Measurements from ENCODE around the gene SLC22A1. TPM values are rescaled to one million over a fixed set of nuclear protein-coding genes. Genes with fewer than 3 reads are reported as not detected.
"Not testable (repeated sequence)": the region's sequence is repeated elsewhere in the genome, so short reads cannot be mapped to it uniquely, and the experiment has no call there.

SLC22A1 gene
- total RNA-seq, 2 experiments from 2014 or later, result 0.31 to 1.1 TPM

GRCh38 chr6:160162030-160162566 is 40.5 kb downstream of the SLC22A1 start:
- Mint-ChIP-seq H3K4me3 (no peak overlapping the region), H3K9me3 (no peaks in the 10 kb centered on the region), H3K27me3 (no peaks in the 10 kb centered on the region), H3K36me3 (ENCODE audit: low read depth) (no peaks in the 10 kb centered on the region), H3K27ac (no peak overlapping the region), H3K4me1 (ENCODE audit: low read depth) (no peaks in the 10 kb centered on the region)
- DNase-seq, result no peak
- TF ChIP-seq, protein P1, sequence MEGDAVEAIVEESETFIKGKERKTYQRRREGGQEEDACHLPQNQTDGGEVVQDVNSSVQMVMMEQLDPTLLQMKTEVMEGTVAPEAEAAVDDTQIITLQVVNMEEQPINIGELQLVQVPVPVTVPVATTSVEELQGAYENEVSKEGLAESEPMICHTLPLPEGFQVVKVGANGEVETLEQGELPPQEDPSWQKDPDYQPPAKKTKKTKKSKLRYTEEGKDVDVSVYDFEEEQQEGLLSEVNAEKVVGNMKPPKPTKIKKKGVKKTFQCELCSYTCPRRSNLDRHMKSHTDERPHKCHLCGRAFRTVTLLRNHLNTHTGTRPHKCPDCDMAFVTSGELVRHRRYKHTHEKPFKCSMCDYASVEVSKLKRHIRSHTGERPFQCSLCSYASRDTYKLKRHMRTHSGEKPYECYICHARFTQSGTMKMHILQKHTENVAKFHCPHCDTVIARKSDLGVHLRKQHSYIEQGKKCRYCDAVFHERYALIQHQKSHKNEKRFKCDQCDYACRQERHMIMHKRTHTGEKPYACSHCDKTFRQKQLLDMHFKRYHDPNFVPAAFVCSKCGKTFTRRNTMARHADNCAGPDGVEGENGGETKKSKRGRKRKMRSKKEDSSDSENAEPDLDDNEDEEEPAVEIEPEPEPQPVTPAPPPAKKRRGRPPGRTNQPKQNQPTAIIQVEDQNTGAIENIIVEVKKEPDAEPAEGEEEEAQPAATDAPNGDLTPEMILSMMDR (IDR thresholded peaks at IDR 0.05), result no peak
- intact Hi-C loops (cut with micrococcal nuclease), result no loop called here
- no peak for ATAC-seq
- ChIA-PET POLR2A (no interaction called here), CTCF (interaction anchor here (1.3 kb wide), 1 partner anchor 293 kb away, joined by 3 read pairs; no protein-coding TSS in a partner anchor)

DNA sequence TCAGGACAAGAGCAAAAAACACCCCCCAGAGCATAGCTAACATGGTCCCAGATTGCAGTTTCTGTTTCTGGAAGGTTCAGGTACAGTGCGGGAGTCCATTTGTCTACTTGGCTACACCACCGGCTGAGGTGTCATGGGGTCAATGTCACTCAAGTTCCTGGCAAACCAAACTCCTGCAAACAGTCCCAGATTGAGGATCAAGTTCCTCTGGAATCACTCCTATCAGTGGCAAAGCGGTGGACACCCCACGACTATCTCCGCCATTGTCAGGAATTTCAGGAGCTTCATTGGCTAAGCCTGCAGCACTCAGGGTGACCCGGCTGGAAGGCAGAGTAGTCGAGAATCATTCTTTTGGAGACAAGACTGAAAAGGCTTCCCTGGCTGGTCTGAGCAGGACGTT is 41.8 kb downstream of the SLC22A1 start:
- POLR2A ChIA-PET, result no interaction called here
- Mint-ChIP-seq H3K9me3 (no peaks in the 10 kb centered on the region), H3K4me1 (ENCODE audit: low read depth) (no peaks in the 10 kb centered on the region), H3K4me3 (no peak overlapping the region), H3K36me3 (ENCODE audit: low read depth) (no peaks in the 10 kb centered on the region), H3K27ac (no peak overlapping the region), H3K27me3 (no peaks in the 10 kb centered on the region)
- TF ChIP-seq, protein P1 (IDR thresholded peaks at IDR 0.05), result no peak
- intact Hi-C loops (cut with micrococcal nuclease), result no loop called here
- CTCF ChIA-PET, result no interaction called here
- ATAC-seq, result no peak
- no peak for DNase-seq

DNA sequence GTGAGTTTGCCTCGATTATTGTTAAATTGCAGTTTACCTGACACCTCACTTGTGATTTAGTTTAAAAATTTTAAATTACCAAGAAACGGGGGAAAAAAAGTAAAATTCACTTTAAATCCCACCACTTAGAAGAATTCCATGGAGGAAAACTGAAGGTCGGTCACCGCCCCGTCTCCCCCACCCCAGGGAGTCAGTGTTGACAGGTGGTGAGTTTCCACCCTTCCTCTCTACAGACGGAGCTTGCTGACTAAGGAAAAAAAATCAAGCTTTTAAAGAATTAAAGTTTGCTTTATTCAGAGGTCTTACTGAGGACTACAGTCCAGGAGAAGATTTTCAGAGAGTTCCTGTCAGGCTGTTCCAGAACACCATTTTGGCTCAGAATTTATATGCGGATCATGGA is 42.3 kb downstream of the SLC22A1 start:
- intact Hi-C loops (cut with micrococcal nuclease), result no loop called here
- TF ChIP-seq, protein P1 (IDR thresholded peaks at IDR 0.05), result no peak
- CTCF ChIA-PET, result no interaction called here

DNA sequence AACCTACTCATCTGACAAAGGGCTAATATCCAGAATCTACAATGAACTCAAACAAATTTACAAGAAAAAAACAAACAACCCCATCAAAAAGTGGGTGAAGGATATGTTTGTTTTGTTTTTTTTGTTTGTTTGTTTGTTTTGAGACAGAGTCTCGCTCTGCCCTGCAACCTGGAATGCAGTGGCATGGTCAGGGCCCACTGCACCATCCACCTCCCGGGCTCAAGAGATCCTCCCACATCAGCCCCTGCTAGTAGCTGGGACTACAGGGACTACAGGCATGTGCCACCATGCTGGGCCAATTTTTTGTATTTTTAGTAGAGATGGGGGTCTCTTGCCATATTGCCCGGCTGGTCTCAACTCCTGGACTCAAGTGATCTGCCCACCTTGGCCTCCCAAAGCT is 44.3 kb downstream of the SLC22A1 start:
- DNase-seq; CTCF ChIA-PET; H3K27me3 Mint-ChIP-seq; H3K4me1 Mint-ChIP-seq (ENCODE audit: low read depth); H3K9me3 Mint-ChIP-seq; H3K27ac Mint-ChIP-seq; H3K4me3 Mint-ChIP-seq; ATAC-seq; H3K36me3 Mint-ChIP-seq (ENCODE audit: low read depth); POLR2A ChIA-PET; intact Hi-C loops (cut with micrococcal nuclease): not testable (repeated sequence)

More for the DNA sequence above, 42.3 kb downstream of the SLC22A1 start:
- Mint-ChIP-seq H3K4me3 (no peak overlapping the region), H3K4me1 (ENCODE audit: low read depth) (no peaks in the 10 kb centered on the region), H3K9me3 (no peaks in the 10 kb centered on the region), H3K27me3 (no peaks in the 10 kb centered on the region), H3K36me3 (ENCODE audit: low read depth) (no peaks in the 10 kb centered on the region), H3K27ac (no peak overlapping the region)
- POLR2A ChIA-PET, result no interaction called here
- ATAC-seq (no peak), DNase-seq (no peak)

DNA sequence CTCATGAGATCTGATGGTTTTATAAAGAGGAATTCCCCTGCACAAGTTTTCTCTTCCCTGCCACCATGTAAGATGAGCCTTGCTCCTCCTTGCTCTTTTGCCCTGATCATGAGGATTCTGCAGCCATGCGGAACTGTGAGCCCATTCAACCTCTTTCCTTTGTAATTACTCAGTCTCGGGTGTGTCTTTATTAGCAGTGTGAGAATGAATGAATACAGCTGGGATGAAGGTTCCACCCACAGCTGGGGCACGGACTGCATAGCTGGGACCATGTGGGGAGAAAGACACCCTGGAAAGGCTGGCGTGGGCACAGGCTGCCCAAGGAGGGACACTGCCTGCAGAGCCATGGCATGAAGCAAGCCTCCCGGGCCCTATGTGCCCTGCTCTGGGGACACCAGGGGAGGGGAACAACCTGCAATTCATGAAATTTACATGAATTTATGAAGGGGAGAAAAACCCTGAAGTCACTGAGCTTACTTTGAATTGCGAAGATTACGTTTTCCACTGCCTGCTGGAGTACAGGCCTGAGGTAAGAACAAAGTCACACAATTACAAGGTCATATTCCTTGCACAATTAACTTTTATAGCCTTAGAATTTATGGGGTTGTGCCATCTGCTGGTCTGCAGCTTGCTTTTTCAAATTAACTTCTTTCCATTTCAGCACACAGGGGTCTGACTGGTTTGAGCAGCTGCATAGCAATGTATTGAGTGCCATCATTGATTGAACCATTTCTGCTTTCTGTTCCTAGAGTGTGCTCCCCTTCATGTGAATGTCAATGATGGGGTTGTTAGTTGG is 46.2 kb downstream of the SLC22A1 start:
- peaks cover 8% of the 10 kb centered on the region for H3K27me3 Mint-ChIP-seq
- no peak overlapping the region for H3K27ac Mint-ChIP-seq
- ATAC-seq (no peak), DNase-seq (no peak)
- no peaks in the 10 kb centered on the region for H3K9me3 Mint-ChIP-seq
- TF ChIP-seq, protein P1 (IDR thresholded peaks at IDR 0.05), result no peak
- intact Hi-C loops (cut with micrococcal nuclease), result no loop called here
- ChIA-PET POLR2A (no interaction called here), CTCF (no interaction called here)
- no peaks in the 10 kb centered on the region for H3K4me1 Mint-ChIP-seq (ENCODE audit: low read depth)
- no peak overlapping the region for H3K4me3 Mint-ChIP-seq
- no peaks in the 10 kb centered on the region for H3K36me3 Mint-ChIP-seq (ENCODE audit: low read depth)

All from activated CD8-positive, alpha-beta T cell treated with anti-CD3 and anti-CD28 coated beads for 36 hours (primary cell).